Bronchial epithelial cell (primary cell): ENCODE data around the gene NFYC. TPM values are rescaled to one million over a fixed set of nuclear protein-coding genes. Genes with fewer than 3 reads are reported as not detected.

Experiments used
- DNase-seq: peaks from one replicate; pipeline ENCODE4 v3.0.0-alpha.2; 2010; ENCODE audit warnings: low read depth
- FAIRE-seq: peaks from 2 replicates; lab custom pipeline; 2011; peaks lifted over from hg19 to GRCh38; lab: Jason Lieb, UNC
- H3K27me3 ChIP-seq: 2 replicates; pipeline ENCODE4 v1.5.1; 2011; ENCODE audit warnings: low read length; ENCODE audit not compliant: control insufficient read depth, insufficient read depth
- H3K36me3 ChIP-seq: 2 replicates; pipeline ENCODE4 v1.5.1; 2011; ENCODE audit warnings: low read length; ENCODE audit not compliant: control insufficient read depth, insufficient read depth
- H3K4me3 ChIP-seq: 2 replicates; pipeline ENCODE4 v1.5.1; 2011; ENCODE audit warnings: mild to moderate bottlenecking, low read depth, low read length, control low read depth
- total RNA-seq: library from RNA; depleted of rRNA; stranded (reverse); fragments of >200 nt; gene quantifications from 2 replicates; pipeline ENCODE4 v1.2.1, GENCODE V29; 2014
- TF ChIP-seq, protein P1 (sequence below): IDR thresholded peaks from 2 replicates; pipeline ENCODE4 v1.5.1; 2011; ENCODE audit warnings: mild to moderate bottlenecking, moderate library complexity, low read length, control low read depth, inconsistent platforms; ENCODE audit not compliant: insufficient read depth, severe bottlenecking

Gene NFYC
- total RNA-seq, 1 donor from 2014 or later = 22.9 TPM

DNA sequence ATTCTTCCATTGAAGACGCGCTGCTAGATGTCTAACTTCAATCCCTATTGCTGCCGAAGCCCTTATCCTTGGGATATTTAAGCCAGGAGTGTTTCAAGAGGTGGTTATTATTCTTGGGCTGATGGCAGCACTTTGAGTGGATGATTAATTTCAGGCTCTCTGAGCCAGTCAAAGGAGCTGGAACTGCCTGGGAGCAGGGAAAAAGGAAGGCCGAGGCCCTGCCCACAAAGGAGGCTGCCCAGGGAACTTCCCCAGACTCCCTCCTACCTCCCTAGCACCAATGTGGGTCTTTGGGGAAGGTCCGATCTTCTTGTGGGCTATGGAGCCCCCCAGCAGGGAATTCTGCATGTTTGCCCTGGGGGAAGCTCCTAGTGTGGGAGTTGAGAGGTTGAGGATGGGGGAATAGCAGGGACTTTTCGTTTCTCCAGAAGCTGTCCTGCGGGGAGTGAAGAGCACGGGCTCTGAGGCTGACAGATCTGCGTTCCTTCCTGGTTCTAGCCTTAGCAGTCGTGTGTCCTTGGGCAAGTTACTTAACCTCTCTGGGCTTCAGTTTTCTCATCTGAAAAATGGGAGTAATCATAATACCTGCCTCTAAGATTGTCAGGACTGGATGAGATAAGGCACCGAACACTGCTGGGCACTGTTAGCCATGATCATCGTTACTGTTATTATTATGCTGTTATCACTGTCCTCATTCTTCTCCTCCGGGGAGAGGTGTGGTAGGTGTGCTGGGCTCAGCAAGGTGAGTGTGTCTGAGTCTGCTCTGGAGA, 98.3 kb downstream of the NFYC start:
- DNase-seq (no peak), FAIRE-seq (no peak)
- Histone ChIP-seq H3K36me3 (no peaks in the 10 kb centered on the region), H3K27me3 (no peaks in the 10 kb centered on the region), H3K4me3 (no peak overlapping the region)
- TF ChIP-seq, protein P1, sequence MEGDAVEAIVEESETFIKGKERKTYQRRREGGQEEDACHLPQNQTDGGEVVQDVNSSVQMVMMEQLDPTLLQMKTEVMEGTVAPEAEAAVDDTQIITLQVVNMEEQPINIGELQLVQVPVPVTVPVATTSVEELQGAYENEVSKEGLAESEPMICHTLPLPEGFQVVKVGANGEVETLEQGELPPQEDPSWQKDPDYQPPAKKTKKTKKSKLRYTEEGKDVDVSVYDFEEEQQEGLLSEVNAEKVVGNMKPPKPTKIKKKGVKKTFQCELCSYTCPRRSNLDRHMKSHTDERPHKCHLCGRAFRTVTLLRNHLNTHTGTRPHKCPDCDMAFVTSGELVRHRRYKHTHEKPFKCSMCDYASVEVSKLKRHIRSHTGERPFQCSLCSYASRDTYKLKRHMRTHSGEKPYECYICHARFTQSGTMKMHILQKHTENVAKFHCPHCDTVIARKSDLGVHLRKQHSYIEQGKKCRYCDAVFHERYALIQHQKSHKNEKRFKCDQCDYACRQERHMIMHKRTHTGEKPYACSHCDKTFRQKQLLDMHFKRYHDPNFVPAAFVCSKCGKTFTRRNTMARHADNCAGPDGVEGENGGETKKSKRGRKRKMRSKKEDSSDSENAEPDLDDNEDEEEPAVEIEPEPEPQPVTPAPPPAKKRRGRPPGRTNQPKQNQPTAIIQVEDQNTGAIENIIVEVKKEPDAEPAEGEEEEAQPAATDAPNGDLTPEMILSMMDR = no peak

DNA sequence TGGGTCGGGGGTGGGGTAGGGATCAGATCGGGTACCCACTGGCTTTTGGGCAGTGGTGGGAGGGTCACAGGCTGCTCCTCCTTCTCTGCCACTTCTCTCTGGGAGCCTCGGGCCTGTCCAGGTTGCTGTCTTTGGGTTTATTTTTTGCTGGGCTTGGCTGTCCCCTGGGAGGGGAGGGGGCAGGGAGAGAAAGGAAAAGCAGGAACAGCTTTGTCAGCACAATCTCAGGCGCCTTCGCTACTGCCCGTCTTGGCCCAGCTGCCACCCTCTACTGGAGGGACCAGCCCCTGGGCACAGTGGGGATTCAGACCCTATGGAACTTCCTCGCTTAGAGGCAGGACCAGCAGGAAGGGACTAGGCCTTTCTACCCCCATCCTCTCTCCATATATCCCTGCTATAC, 100.5 kb downstream of the NFYC start:
- Histone ChIP-seq H3K27me3 (no peaks in the 10 kb centered on the region), H3K4me3 (no peak overlapping the region), H3K36me3 (no peaks in the 10 kb centered on the region)
- DNase-seq (no peak), FAIRE-seq (no peak)
- TF ChIP-seq, protein P1 = no peak

DNA sequence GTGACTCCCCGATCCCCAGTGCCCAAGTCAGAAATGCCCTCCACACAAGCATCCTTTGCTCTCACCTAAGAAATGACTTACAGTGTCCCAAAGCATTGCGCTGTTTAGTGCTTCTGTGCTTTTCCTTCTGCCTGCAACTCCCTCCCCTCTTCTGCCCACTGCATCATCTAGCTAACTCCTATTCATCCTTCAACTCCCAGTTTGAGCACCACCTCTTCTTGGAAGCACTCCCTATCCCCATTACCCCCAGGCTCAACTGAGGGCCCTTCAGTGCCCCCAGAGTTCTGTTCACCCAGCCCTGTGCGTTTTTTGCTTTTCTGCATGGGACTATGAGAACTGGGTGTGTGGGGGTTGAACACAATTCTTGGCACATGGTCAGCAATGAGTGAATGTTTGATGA, 102.1 kb downstream of the NFYC start:
- no peak for DNase-seq

DNA sequence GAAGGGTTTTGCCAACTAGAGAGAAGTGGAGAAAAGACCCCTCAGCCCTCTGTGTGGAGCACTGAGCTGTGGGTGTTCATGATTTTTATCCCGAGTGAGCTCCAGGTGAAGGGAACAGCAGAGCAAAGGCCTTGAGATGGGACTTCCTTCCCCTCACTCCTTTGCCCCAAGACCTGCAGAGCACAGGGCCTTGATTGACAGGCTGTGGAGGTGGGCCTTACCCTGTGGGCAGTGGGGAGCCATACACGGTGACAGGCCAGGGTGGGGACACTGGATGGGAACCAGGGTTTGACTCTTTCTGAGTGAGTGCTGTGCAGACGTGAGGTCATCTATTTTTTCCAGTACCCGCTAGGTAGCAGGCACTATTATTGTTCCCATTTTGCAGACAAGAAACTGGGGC, 102.5 kb downstream of the NFYC start:
- no peak overlapping the region for H3K4me3 ChIP-seq
- TF ChIP-seq, protein P1 = no peak
- no peak for FAIRE-seq

More for the DNA sequence above, 102.1 kb downstream of the NFYC start:
- TF ChIP-seq, protein P1 = no peak
- Histone ChIP-seq H3K36me3 (no peaks in the 10 kb centered on the region), H3K27me3 (no peaks in the 10 kb centered on the region), H3K4me3 (no peak overlapping the region)
- no peak for FAIRE-seq

DNA sequence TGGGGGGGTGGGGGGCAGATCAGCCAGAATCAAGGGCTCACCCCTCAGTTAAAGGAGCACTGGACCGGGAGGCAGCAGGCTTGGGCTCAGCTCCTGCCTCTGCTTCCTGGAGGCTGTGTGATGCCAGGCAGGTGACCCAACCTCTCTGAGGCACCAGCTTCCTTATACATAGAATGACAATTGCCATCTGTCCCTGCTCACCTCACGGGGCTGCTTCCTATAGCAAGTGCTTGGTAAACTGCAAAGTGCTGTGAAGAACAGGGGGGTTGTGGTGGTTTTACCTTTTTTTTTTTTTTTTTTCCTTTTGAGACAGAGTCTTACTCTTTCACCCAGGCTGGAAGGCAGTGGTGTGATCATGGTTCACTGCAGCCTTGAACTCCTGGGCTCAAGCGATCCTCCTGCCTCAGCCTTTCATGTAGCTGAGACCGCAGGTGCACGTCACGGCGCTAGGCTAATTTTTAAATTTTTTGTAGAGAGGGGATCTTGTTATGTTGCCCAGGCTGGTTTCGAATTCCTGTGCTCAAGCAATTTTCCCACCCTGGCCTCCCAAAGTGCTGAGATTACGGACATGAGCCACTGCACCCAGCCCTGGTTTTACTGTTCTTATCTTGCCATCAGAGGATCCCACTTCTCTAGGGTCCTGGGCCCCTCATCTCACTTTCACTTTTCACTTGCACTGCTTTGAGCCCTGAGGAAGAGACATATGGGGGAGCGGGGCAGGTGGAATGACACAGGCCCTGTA, 103.6 kb downstream of the NFYC start:
- FAIRE-seq (no peak), DNase-seq (no peak)
- TF ChIP-seq, protein P1 = no peak
- no peaks in the 10 kb centered on the region for H3K27me3 ChIP-seq
- H3K4me3 ChIP-seq = no peak overlapping the region
- H3K36me3 ChIP-seq = no peaks in the 10 kb centered on the region

More for the DNA sequence above, 102.5 kb downstream of the NFYC start:
- H3K36me3 ChIP-seq = no peaks in the 10 kb centered on the region
- no peak for DNase-seq
- no peaks in the 10 kb centered on the region for H3K27me3 ChIP-seq
